ENCODE results near the gene MIGA2. TPM values are rescaled to one million over a fixed set of nuclear protein-coding genes. Genes with fewer than 3 reads are reported as not detected.

The MIGA2 gene
- total RNA-seq, 1 experiment from 2014 or later, result 29.6 TPM

DNA sequence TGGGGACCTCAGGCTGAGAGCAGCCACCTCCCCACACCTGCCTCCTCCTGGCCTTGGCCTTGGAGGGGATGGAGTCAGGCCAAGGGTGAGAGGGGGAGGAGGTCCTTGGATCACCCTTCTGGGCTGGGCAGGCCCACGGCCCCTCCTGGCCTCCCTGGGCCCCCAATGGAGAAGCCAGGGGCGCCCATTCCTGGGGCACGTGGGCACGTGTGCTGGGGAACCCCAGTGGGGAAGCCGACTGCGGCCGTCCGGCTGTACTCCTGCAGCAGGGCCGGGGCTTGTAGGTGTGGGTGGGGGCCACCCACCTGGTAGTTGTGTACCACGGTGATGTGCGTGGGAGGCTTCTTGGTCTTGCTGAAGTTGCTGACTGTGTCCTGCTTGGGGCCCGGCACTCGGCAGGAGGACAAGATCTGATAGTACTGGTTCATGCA lies 65.7 kb downstream of the MIGA2 start:
- H3K4me3 ChIP-seq (ENCODE audit: low read length), result no peak overlapping the region
- ChIA-PET CTCF (no interaction called here), POLR2A (ENCODE audit: unreplicated experiment) (no interaction called here)
- no peak overlapping the region for H3K27ac ChIP-seq (ENCODE audit: low read length)
- BruUV-seq (replicated peaks), result no TSS peak
- TF ChIP-seq EZH2phosphoT487 (IDR thresholded peaks at IDR 0.05; ENCODE audit: borderline replicate concordance, low read length) (no peak), EZH2 (IDR thresholded peaks at IDR 0.05; ENCODE audit: low read length, unreplicated experiment) (no peak)
- TF ChIP-seq, protein P1, sequence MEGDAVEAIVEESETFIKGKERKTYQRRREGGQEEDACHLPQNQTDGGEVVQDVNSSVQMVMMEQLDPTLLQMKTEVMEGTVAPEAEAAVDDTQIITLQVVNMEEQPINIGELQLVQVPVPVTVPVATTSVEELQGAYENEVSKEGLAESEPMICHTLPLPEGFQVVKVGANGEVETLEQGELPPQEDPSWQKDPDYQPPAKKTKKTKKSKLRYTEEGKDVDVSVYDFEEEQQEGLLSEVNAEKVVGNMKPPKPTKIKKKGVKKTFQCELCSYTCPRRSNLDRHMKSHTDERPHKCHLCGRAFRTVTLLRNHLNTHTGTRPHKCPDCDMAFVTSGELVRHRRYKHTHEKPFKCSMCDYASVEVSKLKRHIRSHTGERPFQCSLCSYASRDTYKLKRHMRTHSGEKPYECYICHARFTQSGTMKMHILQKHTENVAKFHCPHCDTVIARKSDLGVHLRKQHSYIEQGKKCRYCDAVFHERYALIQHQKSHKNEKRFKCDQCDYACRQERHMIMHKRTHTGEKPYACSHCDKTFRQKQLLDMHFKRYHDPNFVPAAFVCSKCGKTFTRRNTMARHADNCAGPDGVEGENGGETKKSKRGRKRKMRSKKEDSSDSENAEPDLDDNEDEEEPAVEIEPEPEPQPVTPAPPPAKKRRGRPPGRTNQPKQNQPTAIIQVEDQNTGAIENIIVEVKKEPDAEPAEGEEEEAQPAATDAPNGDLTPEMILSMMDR (conservative IDR thresholded peaks at IDR 0.05; ENCODE audit: low read depth, low read length), result no peak
- no peaks in the 10 kb centered on the region for H3K9me3 ChIP-seq (ENCODE audit: low read length)
- H3K4me1 ChIP-seq (ENCODE audit: insufficient read depth, low read length), result no peaks in the 10 kb centered on the region
- no peaks in the 10 kb centered on the region for H3F3A ChIP-seq (ENCODE audit: low read length, unreplicated experiment)
- no peaks in the 10 kb centered on the region for H4K20me1 ChIP-seq (ENCODE audit: low read length)
- no peaks in the 10 kb centered on the region for H3K9me2 ChIP-seq (replicated peaks; ENCODE audit: low read length)
- no peak for ATAC-seq
- no peak for DNase-seq
- H3K4me2 ChIP-seq (ENCODE audit: low read length), result no peak overlapping the region
- H3K79me2 ChIP-seq (ENCODE audit: low read length), result no peaks in the 10 kb centered on the region
- intact Hi-C loops (cut with micrococcal nuclease), result no loop called here
- H3K27me3 ChIP-seq (ENCODE audit: low read length), result no peaks in the 10 kb centered on the region
- no peak overlapping the region for H3K9ac ChIP-seq (ENCODE audit: low read length)
- H2AFZ ChIP-seq (ENCODE audit: low read length), result no peak overlapping the region
- no peaks in the 10 kb centered on the region for H3K36me3 ChIP-seq (ENCODE audit: low read depth, low read length)

DNA sequence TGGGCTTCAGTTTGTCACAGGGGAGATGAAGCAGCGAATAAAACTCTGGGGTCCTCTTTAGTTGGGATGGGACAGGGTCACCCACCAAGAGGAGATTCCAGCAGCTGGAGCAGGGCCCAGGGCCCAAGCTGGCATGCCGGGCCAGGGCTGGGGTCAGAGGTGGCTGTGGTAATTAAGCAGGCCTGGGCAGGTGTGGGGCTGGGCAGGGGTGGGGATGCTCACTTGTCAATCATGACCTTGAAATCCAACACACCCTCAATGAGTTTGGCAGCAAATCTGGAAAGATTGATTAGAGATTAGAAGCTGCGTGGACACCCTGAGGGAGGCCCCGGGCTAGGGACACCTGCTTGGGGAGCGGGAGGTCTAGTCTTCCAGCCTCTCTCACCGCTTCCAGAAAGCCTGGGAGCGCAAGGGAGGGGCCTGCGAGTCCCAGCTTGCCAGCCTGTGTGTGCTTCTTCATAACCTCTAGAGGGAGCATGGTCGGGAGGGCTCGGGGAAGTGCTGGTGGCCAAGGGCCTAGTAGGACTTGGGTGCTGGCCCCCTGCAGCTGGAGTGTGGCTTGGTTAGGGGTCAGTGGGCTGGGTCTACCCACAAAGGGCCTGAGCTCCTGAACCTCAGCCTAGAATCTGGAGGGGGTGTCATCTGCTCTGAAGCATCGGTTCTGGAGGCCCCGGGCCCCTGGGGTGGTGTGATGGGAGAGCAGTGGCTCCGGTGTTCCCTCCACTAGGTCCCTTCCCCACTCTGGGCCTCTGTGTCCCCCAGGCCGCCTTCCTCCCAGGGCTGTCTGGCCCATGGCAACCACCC lies 66.6 kb downstream of the MIGA2 start:
- no peak for DNase-seq
- no peak overlapping the region for H3K4me2 ChIP-seq (ENCODE audit: low read length)
- peaks cover 3% of the 10 kb centered on the region; the same call in 1 of the 2 replicates for H3K4me1 ChIP-seq (ENCODE audit: insufficient read depth, low read length)
- H3F3A ChIP-seq (ENCODE audit: low read length, unreplicated experiment), result no peaks in the 10 kb centered on the region
- intact Hi-C loops (cut with micrococcal nuclease), result no loop called here
- no peak overlapping the region for H2AFZ ChIP-seq (ENCODE audit: low read length)
- ChIA-PET POLR2A (ENCODE audit: unreplicated experiment) (no interaction called here), CTCF (no interaction called here)
- no TSS peak for BruUV-seq (replicated peaks)
- H3K9ac ChIP-seq (ENCODE audit: low read length), result no peak overlapping the region
- H4K20me1 ChIP-seq (ENCODE audit: low read length), result no peaks in the 10 kb centered on the region
- no peak overlapping the region for H3K27ac ChIP-seq (ENCODE audit: low read length)
- ATAC-seq, result peak; percentile 72
- H3K9me3 ChIP-seq (ENCODE audit: low read length), result no peaks in the 10 kb centered on the region
- no peak overlapping the region for H3K4me3 ChIP-seq (ENCODE audit: low read length)
- no peak for TF ChIP-seq EZH2 (IDR thresholded peaks at IDR 0.05; ENCODE audit: low read length, unreplicated experiment)
- no peak for TF ChIP-seq EZH2phosphoT487 (IDR thresholded peaks at IDR 0.05; ENCODE audit: borderline replicate concordance, low read length)
- TF ChIP-seq, protein P1 (conservative IDR thresholded peaks at IDR 0.05; ENCODE audit: low read depth, low read length), result peak; percentile 50
- no peaks in the 10 kb centered on the region for H3K79me2 ChIP-seq (ENCODE audit: low read length)
- no peaks in the 10 kb centered on the region for H3K36me3 ChIP-seq (ENCODE audit: low read depth, low read length)
- no peaks in the 10 kb centered on the region for H3K27me3 ChIP-seq (ENCODE audit: low read length)
- H3K9me2 ChIP-seq (replicated peaks; ENCODE audit: low read length), result no peaks in the 10 kb centered on the region

DNA sequence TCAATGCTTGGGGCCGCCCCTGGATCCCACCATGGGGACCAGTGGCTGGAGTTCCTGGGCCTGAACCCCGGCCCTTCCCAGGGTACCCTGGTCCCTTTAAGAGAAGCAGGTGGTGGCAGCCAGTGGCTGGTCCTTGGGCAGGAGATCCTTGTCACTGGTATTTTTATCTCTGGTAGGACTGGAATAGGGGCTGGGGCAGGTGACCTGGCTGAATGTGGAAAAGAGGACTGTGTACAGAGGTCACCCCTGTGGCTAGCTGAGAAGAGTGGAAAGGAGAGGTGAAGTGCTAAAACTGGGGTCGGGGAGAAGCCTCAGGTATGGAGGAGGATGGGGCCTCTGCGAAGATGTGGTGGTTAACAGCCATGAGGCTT lies 67.2 kb downstream of the MIGA2 start:
- H3K4me3 ChIP-seq (ENCODE audit: low read length), result no peak overlapping the region
- H3K79me2 ChIP-seq (ENCODE audit: low read length), result no peaks in the 10 kb centered on the region
- H3K4me2 ChIP-seq (ENCODE audit: low read length), result no peak overlapping the region
- POLR2A ChIA-PET (ENCODE audit: unreplicated experiment), result no interaction called here
- TF ChIP-seq EZH2 (IDR thresholded peaks at IDR 0.05; ENCODE audit: low read length, unreplicated experiment) (no peak), EZH2phosphoT487 (IDR thresholded peaks at IDR 0.05; ENCODE audit: borderline replicate concordance, low read length) (no peak)
- TF ChIP-seq, protein P1 (conservative IDR thresholded peaks at IDR 0.05; ENCODE audit: low read depth, low read length), result no peak
- H3K9me2 ChIP-seq (replicated peaks; ENCODE audit: low read length), result no peaks in the 10 kb centered on the region
- DNase-seq (no peak), ATAC-seq (no peak)
- H4K20me1 ChIP-seq (ENCODE audit: low read length), result no peaks in the 10 kb centered on the region
- H3K9me3 ChIP-seq (ENCODE audit: low read length), result no peaks in the 10 kb centered on the region
- no peak overlapping the region for H3K9ac ChIP-seq (ENCODE audit: low read length)
- H3F3A ChIP-seq (ENCODE audit: low read length, unreplicated experiment), result no peaks in the 10 kb centered on the region
- intact Hi-C loops (cut with micrococcal nuclease), result no loop called here
- no peaks in the 10 kb centered on the region for H3K27me3 ChIP-seq (ENCODE audit: low read length)
- CTCF ChIA-PET, result no interaction called here
- no peak overlapping the region for H3K27ac ChIP-seq (ENCODE audit: low read length)
- no peaks in the 10 kb centered on the region for H3K36me3 ChIP-seq (ENCODE audit: low read depth, low read length)
- no TSS peak for BruUV-seq (replicated peaks)
- H3K4me1 ChIP-seq (ENCODE audit: insufficient read depth, low read length), result peaks cover 3% of the 10 kb centered on the region; the same call in 1 of the 2 replicates
- no peak overlapping the region for H2AFZ ChIP-seq (ENCODE audit: low read length)

Measured in PC-3 (cell line).